GM12878 (cell line): Measurements from ENCODE around the gene EIF2B5. TPM values are rescaled to one million over a fixed set of nuclear protein-coding genes. Genes with fewer than 3 reads are reported as not detected.

Experiments
- ATAC-seq: fragments of 200-7000 bp; cut with Tn5 transposase; 3 replicates; pipeline ENCODE4 v1.9.1; 2020; ENCODE audit warnings: mild to moderate bottlenecking, moderate library complexity
- BruUV-seq: library from RNA; stranded (reverse); fragments of 400-500 nt; replicated peaks from 2 replicates; lab custom pipeline; 2021; lab: Mats Ljungman, UMichigan
- CTCF ChIA-PET: fragments of 300-600 bp; sonication (Branson Sonifier 250); formaldehyde crosslinking; extraction: SDS; loops from one replicate; lab custom pipeline; 2021; ENCODE audit warnings: inconsistent platforms; lab: Yijun Ruan, JAX
- POLR2A ChIA-PET: fragments of 350-600 bp; formaldehyde crosslinking; extraction: SDS; loops from one replicate; lab custom pipeline; 2021; ENCODE audit warnings: inconsistent platforms; lab: Charles Lee
- RAD21 ChIA-PET: fragments of 300-600 bp; sonication (Branson Sonifier 250); formaldehyde crosslinking; loops from one replicate; lab custom pipeline; 2023; ENCODE audit warnings: antibody characterized with exemption; ENCODE audit not compliant: unreplicated experiment; lab: Charles Lee
- SMC1A ChIA-PET: fragments of 300-600 bp; sonication (Branson Sonifier 250); formaldehyde crosslinking; loops from one replicate; lab custom pipeline; 2023; ENCODE audit not compliant: unreplicated experiment, uncharacterized antibody; lab: Charles Lee
- DNase-seq: peaks from one replicate; pipeline ENCODE4 v3.0.0-alpha.2; 2011; ENCODE audit warnings: low read depth, low spot score
- FAIRE-seq: peaks from 3 replicates; lab custom pipeline; 2011; peaks lifted over from hg19 to GRCh38; lab: Jason Lieb, UNC
- H2AFZ ChIP-seq: 2 replicates; pipeline ENCODE4 v1.6.0; 2011; ENCODE audit warnings: low read depth, low read length, control low read depth; ENCODE audit not compliant: control insufficient read depth
- H3K27ac ChIP-seq: 2 replicates; pipeline ENCODE4 v1.5.1; 2011; ENCODE audit warnings: control low read depth; ENCODE audit not compliant: control insufficient read depth, insufficient read depth
- H3K27me3 ChIP-seq, 2 experiments: replicated peaks in 1 of 2; 2 replicates each; pipeline versions ENCODE4 v1.6.0 to v1.6.1; 2011; ENCODE audit warnings: low read length in 1 of 2; ENCODE audit not compliant: control insufficient read depth in 2 of 2, insufficient read depth in 2 of 2
- H3K36me3 ChIP-seq, 2 experiments: 2 replicates each; pipeline ENCODE4 v1.5.1; 2011; ENCODE audit warnings: low read length in 1 of 2; ENCODE audit not compliant: control insufficient read depth in 2 of 2, insufficient read depth in 2 of 2
- H3K4me1 ChIP-seq: 2 replicates; pipeline ENCODE4 v1.6.1; 2011; ENCODE audit warnings: mild to moderate bottlenecking, low read length, moderate library complexity, mixed read lengths; ENCODE audit not compliant: control insufficient read depth, insufficient read depth
- H3K4me2 ChIP-seq: 2 replicates; pipeline ENCODE4 v1.6.0; 2011; ENCODE audit warnings: control low read depth; ENCODE audit not compliant: control insufficient read depth, insufficient read depth
- H3K4me3 ChIP-seq: fragments of 200-600 bp; sonication (generic); 2 replicates; pipeline ENCODE4 v1.5.1; 2016
- H3K79me2 ChIP-seq: 2 replicates; pipeline ENCODE4 v1.6.0; 2011; ENCODE audit warnings: low read length; ENCODE audit not compliant: control insufficient read depth, insufficient read depth
- H3K9ac ChIP-seq: 2 replicates; pipeline ENCODE4 v1.8.0; 2011; ENCODE audit warnings: low read length, control low read depth, mixed read lengths; ENCODE audit not compliant: control insufficient read depth, insufficient read depth
- H3K9me3 ChIP-seq: replicated peaks from 3 replicates; pipeline ENCODE4 v1.5.1; 2011; ENCODE audit warnings: mild to moderate bottlenecking, low read length; ENCODE audit not compliant: control insufficient read depth, insufficient read depth
- H4K20me1 ChIP-seq: 2 replicates; pipeline ENCODE4 v1.6.0; 2011; ENCODE audit not compliant: control insufficient read depth, insufficient read depth
- CHD2 ChIP-seq: IDR thresholded peaks from 2 replicates; pipeline ENCODE4 v1.6.1; 2011; ENCODE audit warnings: low read depth, low read length, improper control_type of control experiment, borderline replicate concordance
- CREM ChIP-seq: IDR thresholded peaks from 2 replicates; pipeline ENCODE4 v1.6.1; 2014; ENCODE audit warnings: antibody characterized with exemption, low read depth
- EGR1 ChIP-seq, 2 experiments: IDR thresholded peaks; 1 replicate in 1 of 2; 2 replicates in 1 of 2; pipeline ENCODE4 v1.6.1; 2011 to 2012; ENCODE audit warnings: low read depth in 2 of 2, low read length in 2 of 2, borderline replicate concordance in 1 of 2, mild to moderate bottlenecking in 1 of 2, moderate library complexity in 1 of 2
- FOS ChIP-seq: IDR thresholded peaks from 3 replicates; pipeline ENCODE4 v1.6.1; 2011; ENCODE audit warnings: borderline replicate concordance; ENCODE audit not compliant: insufficient read length; ENCODE audit errors: extremely low read depth
- HCFC1 ChIP-seq: fragments of 150-350 bp; IDR thresholded peaks from 2 replicates; pipeline ENCODE4 v1.6.1; 2014; ENCODE audit warnings: low read length
- MEF2A ChIP-seq: IDR thresholded peaks from 2 replicates; pipeline ENCODE4 v1.6.1; 2011; ENCODE audit warnings: low read depth, mild to moderate bottlenecking, low read length, moderate library complexity; ENCODE audit not compliant: insufficient read depth
- MEF2B ChIP-seq: fragments of 450-650 bp; IDR thresholded peaks from 2 replicates; pipeline ENCODE4 v1.6.1; 2018; ENCODE audit warnings: mild to moderate bottlenecking, moderate library complexity; ENCODE audit not compliant: partially characterized antibody, poor library complexity, severe bottlenecking
- NFYB ChIP-seq: IDR thresholded peaks from 2 replicates; pipeline ENCODE4 v1.6.1; 2011; ENCODE audit warnings: low read depth, mild to moderate bottlenecking, low read length, improper control_type of control experiment, moderate library complexity; ENCODE audit not compliant: insufficient read depth
- PAX5 ChIP-seq: IDR thresholded peaks from 2 replicates; pipeline ENCODE4 v1.6.1; 2011; ENCODE audit warnings: low read depth, low read length, borderline replicate concordance
- RELA ChIP-seq: fragments of 450-650 bp; IDR thresholded peaks from 2 replicates; pipeline ENCODE4 v1.8.0; 2014; ENCODE audit warnings: borderline replicate concordance; ENCODE audit not compliant: partially characterized antibody
- WRNIP1 ChIP-seq: IDR thresholded peaks from 2 replicates; pipeline ENCODE4 v1.6.1; 2011; ENCODE audit warnings: low read depth, low read length, improper control_type of control experiment, borderline replicate concordance
- ZZZ3 ChIP-seq: IDR thresholded peaks from 2 replicates; pipeline ENCODE4 v1.6.1; 2011; ENCODE audit warnings: low read depth; ENCODE audit not compliant: control insufficient read depth, insufficient read length
- WGBS: methylation state at CpG from one replicate; pipeline ENCODE4 v1.1.6; 2016; ENCODE audit warnings: low lambda C conversion rate; ENCODE audit not compliant: insufficient replicate concordance, insufficient coverage; ENCODE audit errors: missing lambda C conversion rate; 5-methylcytosine and 5-hydroxymethylcytosine counted together
- in situ Hi-C: fragments of 300-500 bp; cut with MboI; formaldehyde crosslinking; loops from 9 replicates; pipeline ENCODE4 v1.14.3; 2018; ENCODE audit warnings: mixed read lengths
- intact Hi-C: fragments of 100-400 bp; cut with micrococcal nuclease; formaldehyde crosslinking; loops from one replicate; pipeline ENCODE4 v1.14.2; 2022; ENCODE audit not compliant: unreplicated experiment
- polyA plus RNA-seq, 11 experiments: library from polyadenylated mRNA; depleted of rRNA in 4 of 11; unstranded in 6 of 11; stranded (reverse) in 5 of 11; fragments of >200 nt; fragmentation: Nextera tagmentation in 4 of 11; fragmentation: Illumina TruSeq in 1 of 11; extraction: Ambion mirVana in 4 of 11; extraction: Trizol in 1 of 11; gene quantifications; 1 replicate in 1 of 11; 2 replicates in 10 of 11; pipeline versions ENCODE4 v1.2.1 to v1.2.3, GENCODE V29; 2011 to 2016; ENCODE audit warnings: inconsistent platforms in 2 of 11, missing spikeins in 2 of 11, low read depth in 1 of 11
- total RNA-seq, 4 experiments: library from RNA; depleted of rRNA in 3 of 4; stranded (reverse); fragments of >200 nt in 3 of 4; fragmentation: Illumina TruSeq in 1 of 4; extraction: Trizol in 1 of 4; gene quantifications; 2 replicates each; pipeline versions ENCODE4 v1.2.1 to v1.2.3, GENCODE V29; 2013 to 2021
- TF ChIP-seq, protein P1 (sequence below): IDR thresholded peaks from 2 replicates; pipeline ENCODE4 v1.6.1; 2011; ENCODE audit warnings: borderline replicate concordance, low read depth, mild to moderate bottlenecking, moderate library complexity, mixed read lengths, low read length; ENCODE audit not compliant: insufficient read depth; ENCODE audit errors: extremely low read length
- TF ChIP-seq, protein P2 (sequence below): fragments of 450-650 bp; IDR thresholded peaks from 2 replicates; pipeline ENCODE4 v1.6.1; 2017; ENCODE audit warnings: borderline replicate concordance
- TF ChIP-seq, protein P3 (sequence below): IDR thresholded peaks from 2 replicates; pipeline ENCODE4 v1.6.1; 2012; ENCODE audit warnings: mild to moderate bottlenecking, low read depth, low read length

Gene EIF2B5
- total and polyA plus RNA-seq, 10 of the 15 experiments (the other 5 are each of a cell fraction or from before 2014, with no cell fraction given), result 13.7 to 82.7 (median 52.2) TPM

DNA sequence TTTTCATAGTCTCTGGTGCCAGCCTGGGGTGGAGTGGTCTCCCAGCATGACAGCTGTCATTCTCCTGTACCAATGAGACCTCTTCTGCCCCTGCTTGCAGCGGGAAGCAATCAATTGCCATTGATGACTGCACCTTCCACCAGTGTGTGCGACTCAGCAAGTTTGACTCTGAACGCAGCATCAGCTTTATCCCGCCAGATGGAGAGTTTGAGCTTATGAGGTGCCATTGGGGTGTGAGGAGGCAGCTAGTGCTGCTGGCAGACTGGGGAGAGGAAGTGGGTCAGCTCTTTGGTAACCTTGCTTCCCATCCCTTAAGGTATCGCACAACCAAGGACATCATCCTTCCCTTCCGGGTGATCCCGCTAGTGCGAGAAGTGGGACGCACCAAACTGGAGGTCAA lies 46.4 kb downstream of the EIF2B5 start:
- no TSS peak for BruUV-seq
- ChIA-PET POLR2A (no interaction called here), SMC1A (interaction anchor here (1.4 kb wide), 1 partner anchor 29 kb away, joined by 3 read pairs; no protein-coding TSS in a partner anchor), RAD21 (no interaction called here), CTCF (interaction anchor here (1.2 kb wide), 1 partner anchor 45 kb away, joined by 3 read pairs; no protein-coding TSS in a partner anchor)
- WGBS, result 99% methylated on average over 9 of the region's 9 CpGs
- H3K27ac ChIP-seq, result no peak overlapping the region
- intact Hi-C loops, result no loop called here
- peaks cover 18% of the 10 kb centered on the region for H3K79me2 ChIP-seq
- TF ChIP-seq EGR1 (IDR thresholded peaks at IDR 0.05; ENCODE audit: borderline replicate concordance in 1 of 2, low read depth in 2 of 2, low read length in 2 of 2), result no peak
- TF ChIP-seq, protein P1, sequence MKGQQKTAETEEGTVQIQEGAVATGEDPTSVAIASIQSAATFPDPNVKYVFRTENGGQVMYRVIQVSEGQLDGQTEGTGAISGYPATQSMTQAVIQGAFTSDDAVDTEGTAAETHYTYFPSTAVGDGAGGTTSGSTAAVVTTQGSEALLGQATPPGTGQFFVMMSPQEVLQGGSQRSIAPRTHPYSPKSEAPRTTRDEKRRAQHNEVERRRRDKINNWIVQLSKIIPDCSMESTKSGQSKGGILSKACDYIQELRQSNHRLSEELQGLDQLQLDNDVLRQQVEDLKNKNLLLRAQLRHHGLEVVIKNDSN, result no peak
- no peak for TF ChIP-seq HCFC1
- no peak for TF ChIP-seq MEF2A
- no peak for TF ChIP-seq CHD2
- no peak for TF ChIP-seq CREM
- TF ChIP-seq FOS, result no peak
- TF ChIP-seq RELA, result no peak
- no peak for TF ChIP-seq WRNIP1
- no peak for TF ChIP-seq NFYB
- no peak for TF ChIP-seq MEF2B
- no peak for TF ChIP-seq PAX5
- no peak for TF ChIP-seq ZZZ3
- TF ChIP-seq, protein P2, sequence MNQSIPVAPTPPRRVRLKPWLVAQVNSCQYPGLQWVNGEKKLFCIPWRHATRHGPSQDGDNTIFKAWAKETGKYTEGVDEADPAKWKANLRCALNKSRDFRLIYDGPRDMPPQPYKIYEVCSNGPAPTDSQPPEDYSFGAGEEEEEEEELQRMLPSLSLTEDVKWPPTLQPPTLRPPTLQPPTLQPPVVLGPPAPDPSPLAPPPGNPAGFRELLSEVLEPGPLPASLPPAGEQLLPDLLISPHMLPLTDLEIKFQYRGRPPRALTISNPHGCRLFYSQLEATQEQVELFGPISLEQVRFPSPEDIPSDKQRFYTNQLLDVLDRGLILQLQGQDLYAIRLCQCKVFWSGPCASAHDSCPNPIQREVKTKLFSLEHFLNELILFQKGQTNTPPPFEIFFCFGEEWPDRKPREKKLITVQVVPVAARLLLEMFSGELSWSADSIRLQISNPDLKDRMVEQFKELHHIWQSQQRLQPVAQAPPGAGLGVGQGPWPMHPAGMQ, result no peak
- TF ChIP-seq, protein P3, sequence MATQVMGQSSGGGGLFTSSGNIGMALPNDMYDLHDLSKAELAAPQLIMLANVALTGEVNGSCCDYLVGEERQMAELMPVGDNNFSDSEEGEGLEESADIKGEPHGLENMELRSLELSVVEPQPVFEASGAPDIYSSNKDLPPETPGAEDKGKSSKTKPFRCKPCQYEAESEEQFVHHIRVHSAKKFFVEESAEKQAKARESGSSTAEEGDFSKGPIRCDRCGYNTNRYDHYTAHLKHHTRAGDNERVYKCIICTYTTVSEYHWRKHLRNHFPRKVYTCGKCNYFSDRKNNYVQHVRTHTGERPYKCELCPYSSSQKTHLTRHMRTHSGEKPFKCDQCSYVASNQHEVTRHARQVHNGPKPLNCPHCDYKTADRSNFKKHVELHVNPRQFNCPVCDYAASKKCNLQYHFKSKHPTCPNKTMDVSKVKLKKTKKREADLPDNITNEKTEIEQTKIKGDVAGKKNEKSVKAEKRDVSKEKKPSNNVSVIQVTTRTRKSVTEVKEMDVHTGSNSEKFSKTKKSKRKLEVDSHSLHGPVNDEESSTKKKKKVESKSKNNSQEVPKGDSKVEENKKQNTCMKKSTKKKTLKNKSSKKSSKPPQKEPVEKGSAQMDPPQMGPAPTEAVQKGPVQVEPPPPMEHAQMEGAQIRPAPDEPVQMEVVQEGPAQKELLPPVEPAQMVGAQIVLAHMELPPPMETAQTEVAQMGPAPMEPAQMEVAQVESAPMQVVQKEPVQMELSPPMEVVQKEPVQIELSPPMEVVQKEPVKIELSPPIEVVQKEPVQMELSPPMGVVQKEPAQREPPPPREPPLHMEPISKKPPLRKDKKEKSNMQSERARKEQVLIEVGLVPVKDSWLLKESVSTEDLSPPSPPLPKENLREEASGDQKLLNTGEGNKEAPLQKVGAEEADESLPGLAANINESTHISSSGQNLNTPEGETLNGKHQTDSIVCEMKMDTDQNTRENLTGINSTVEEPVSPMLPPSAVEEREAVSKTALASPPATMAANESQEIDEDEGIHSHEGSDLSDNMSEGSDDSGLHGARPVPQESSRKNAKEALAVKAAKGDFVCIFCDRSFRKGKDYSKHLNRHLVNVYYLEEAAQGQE, result no peak
- ATAC-seq, result no peak
- H3K9ac ChIP-seq, result no peak overlapping the region
- no peaks in the 10 kb centered on the region for H4K20me1 ChIP-seq
- no peak for DNase-seq
- in situ Hi-C loops, result no loop called here
- FAIRE-seq, result no peak
- H3K9me3 ChIP-seq, result no peaks in the 10 kb centered on the region
- peaks cover 19 to 38% of the 10 kb centered on the region in 2 experiments for H3K36me3 ChIP-seq
- H3K4me1 ChIP-seq, result peaks cover 5% of the 10 kb centered on the region
- no peaks in the 10 kb centered on the region for H3K27me3 ChIP-seq
- no peak overlapping the region for H2AFZ ChIP-seq
- H3K4me3 ChIP-seq, result no peak overlapping the region
- no peak overlapping the region for H3K4me2 ChIP-seq
